ENCODE measurements around the gene POU1F1. TPM values are rescaled to one million over a fixed set of nuclear protein-coding genes. Genes with fewer than 3 reads are reported as not detected.

The POU1F1 gene
- total RNA-seq, 1 experiment from 2014 or later: not detected

DNA sequence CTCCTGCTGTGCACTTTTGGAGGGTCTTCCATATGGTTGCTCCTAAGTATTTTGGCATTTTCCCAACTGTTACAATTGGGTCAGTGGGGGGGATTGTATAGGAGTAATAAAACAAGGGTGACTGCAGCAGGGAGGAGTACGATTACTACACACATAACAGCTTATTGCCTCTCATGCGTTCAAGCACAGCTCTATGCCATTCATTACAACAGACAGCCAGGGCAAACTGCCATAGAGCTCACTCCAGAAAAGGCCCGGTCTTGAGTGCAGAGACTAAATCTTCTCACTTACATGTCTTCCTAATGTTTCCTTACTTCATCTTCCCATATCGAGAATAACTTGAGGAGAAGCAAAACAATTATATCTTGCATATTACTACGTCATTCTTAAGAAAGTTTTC is 50.7 kb downstream of the POU1F1 start:
- TF ChIP-seq, protein P1, sequence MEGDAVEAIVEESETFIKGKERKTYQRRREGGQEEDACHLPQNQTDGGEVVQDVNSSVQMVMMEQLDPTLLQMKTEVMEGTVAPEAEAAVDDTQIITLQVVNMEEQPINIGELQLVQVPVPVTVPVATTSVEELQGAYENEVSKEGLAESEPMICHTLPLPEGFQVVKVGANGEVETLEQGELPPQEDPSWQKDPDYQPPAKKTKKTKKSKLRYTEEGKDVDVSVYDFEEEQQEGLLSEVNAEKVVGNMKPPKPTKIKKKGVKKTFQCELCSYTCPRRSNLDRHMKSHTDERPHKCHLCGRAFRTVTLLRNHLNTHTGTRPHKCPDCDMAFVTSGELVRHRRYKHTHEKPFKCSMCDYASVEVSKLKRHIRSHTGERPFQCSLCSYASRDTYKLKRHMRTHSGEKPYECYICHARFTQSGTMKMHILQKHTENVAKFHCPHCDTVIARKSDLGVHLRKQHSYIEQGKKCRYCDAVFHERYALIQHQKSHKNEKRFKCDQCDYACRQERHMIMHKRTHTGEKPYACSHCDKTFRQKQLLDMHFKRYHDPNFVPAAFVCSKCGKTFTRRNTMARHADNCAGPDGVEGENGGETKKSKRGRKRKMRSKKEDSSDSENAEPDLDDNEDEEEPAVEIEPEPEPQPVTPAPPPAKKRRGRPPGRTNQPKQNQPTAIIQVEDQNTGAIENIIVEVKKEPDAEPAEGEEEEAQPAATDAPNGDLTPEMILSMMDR (IDR thresholded peaks at IDR 0.05; ENCODE audit: unreplicated experiment): no peak
- Mint-ChIP-seq H3K4me1 (ENCODE audit: insufficient read depth, unreplicated experiment) (peaks cover 17% of the 10 kb centered on the region), H3K9me3 (ENCODE audit: unreplicated experiment) (no peaks in the 10 kb centered on the region), H3K4me3 (ENCODE audit: unreplicated experiment) (peak overlapping the region; percentile 23), H3K36me3 (ENCODE audit: insufficient read depth, unreplicated experiment) (peaks cover 5% of the 10 kb centered on the region), H3K27me3 (ENCODE audit: insufficient read depth, unreplicated experiment) (no peaks in the 10 kb centered on the region), H3K27ac (ENCODE audit: low read depth, unreplicated experiment) (no peak overlapping the region)
- intact Hi-C loops (cut with micrococcal nuclease): loop anchor here (10.0 kb wide), 1 partner anchor 231 kb away; the partner anchor contains the start of gene VGLL3
- DNase-seq (ENCODE audit: unreplicated experiment): no peak
- ChIA-PET CTCF (interaction anchor here (0.5 to 1.2 kb wide), 8 partner anchors 10 to 606 kb away, joined by 3 to 5 read pairs (median 3); no protein-coding TSS in a partner anchor), POLR2A (interaction anchor here (0.6 to 7.2 kb wide), 2 partner anchors 14 to 217 kb away, joined by 3 to 49 read pairs; no protein-coding TSS in a partner anchor)
- BruUV-seq (replicated peaks): no TSS peak

DNA sequence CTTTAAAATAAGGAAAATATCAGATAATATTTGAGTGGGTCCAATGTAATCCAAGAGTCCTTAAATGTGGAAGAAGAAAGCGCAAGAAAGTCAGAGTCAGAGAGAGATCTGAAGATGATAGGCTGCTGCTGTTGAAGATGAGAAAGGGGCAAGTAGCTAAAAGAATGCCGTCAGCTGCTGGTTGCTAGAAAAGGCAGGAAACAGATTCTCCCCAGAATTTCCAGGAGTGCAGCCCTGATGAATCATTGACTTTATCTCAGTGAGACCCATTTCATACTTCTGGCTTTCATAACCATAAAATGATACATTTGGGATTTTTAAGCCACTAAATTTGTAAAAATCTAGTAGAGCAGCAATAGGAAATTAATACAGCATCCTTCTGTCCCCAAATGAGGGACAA is 56.8 kb downstream of the POU1F1 start:
- POLR2A ChIA-PET: no interaction called here
- H3K27me3 Mint-ChIP-seq (ENCODE audit: insufficient read depth, unreplicated experiment): no peaks in the 10 kb centered on the region
- no peak overlapping the region for H3K27ac Mint-ChIP-seq (ENCODE audit: low read depth, unreplicated experiment)
- CTCF ChIA-PET: no interaction called here
- TF ChIP-seq, protein P1 (IDR thresholded peaks at IDR 0.05; ENCODE audit: unreplicated experiment): no peak
- H3K4me3 Mint-ChIP-seq (ENCODE audit: unreplicated experiment): no peak overlapping the region
- no peak for DNase-seq (ENCODE audit: unreplicated experiment)
- intact Hi-C loops (cut with micrococcal nuclease): loop anchor here (10.0 kb wide), 1 partner anchor 225 kb away; the partner anchor contains the start of gene VGLL3
- H3K9me3 Mint-ChIP-seq (ENCODE audit: unreplicated experiment): peaks cover 7% of the 10 kb centered on the region
- BruUV-seq (replicated peaks): no TSS peak
- no peaks in the 10 kb centered on the region for H3K4me1 Mint-ChIP-seq (ENCODE audit: insufficient read depth, unreplicated experiment)
- no peaks in the 10 kb centered on the region for H3K36me3 Mint-ChIP-seq (ENCODE audit: insufficient read depth, unreplicated experiment)

DNA sequence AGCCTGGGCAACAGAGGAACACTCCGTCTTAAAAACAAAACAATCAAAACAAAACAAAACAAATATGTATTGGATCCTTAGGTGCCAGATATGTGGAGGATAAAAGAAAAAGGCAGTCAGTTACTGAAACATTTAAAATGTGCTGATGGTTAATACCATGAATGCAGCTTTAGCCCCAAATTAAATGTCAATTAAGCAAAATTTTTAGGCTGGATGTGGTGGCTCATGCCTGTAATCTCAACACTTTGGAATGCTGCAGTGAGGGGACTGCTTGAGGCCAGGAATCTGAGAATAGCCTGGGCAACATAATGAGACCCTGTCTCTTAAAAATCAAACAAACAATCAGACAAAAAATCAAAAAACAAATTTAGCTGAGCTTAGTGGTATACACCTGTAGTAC is 57.8 kb downstream of the POU1F1 start:
- H3K36me3 Mint-ChIP-seq (ENCODE audit: insufficient read depth, unreplicated experiment): no peaks in the 10 kb centered on the region
- H3K9me3 Mint-ChIP-seq (ENCODE audit: unreplicated experiment): peaks cover 7% of the 10 kb centered on the region
- CTCF ChIA-PET: no interaction called here
- H3K4me1 Mint-ChIP-seq (ENCODE audit: insufficient read depth, unreplicated experiment): no peaks in the 10 kb centered on the region
- no peak overlapping the region for H3K4me3 Mint-ChIP-seq (ENCODE audit: unreplicated experiment)
- H3K27ac Mint-ChIP-seq (ENCODE audit: low read depth, unreplicated experiment): no peak overlapping the region
- intact Hi-C loops (cut with micrococcal nuclease): no loop called here
- POLR2A ChIA-PET: no interaction called here
- BruUV-seq (replicated peaks): no TSS peak
- no peak for DNase-seq (ENCODE audit: unreplicated experiment)
- TF ChIP-seq, protein P1 (IDR thresholded peaks at IDR 0.05; ENCODE audit: unreplicated experiment): no peak
- no peaks in the 10 kb centered on the region for H3K27me3 Mint-ChIP-seq (ENCODE audit: insufficient read depth, unreplicated experiment)

Small RNAs within 50 kb of the gene (microRNA-seq; reads per million reads assigned to microRNA genes)
- gene MIR4795: not detected

Other genes with a start within 250 kb of the POU1F1 start
- gene CHMP2B, start 49.3 kb downstream of the POU1F1 start, total RNA-seq (2022): 45.5 and 62.2 TPM in 2 replicates